Right lobe of liver (tissue), 6 donors: ENCODE results near the gene DEUP1. TPM values are rescaled to one million over a fixed set of nuclear protein-coding genes. Genes with fewer than 3 reads are reported as not detected.

Experiments used
- ATAC-seq, 4 donors: fragments of 200-7000 bp; cut with Tn5 transposase; one replicate each; pipeline ENCODE4 v1.9.1; 2020; ENCODE audit warnings: mild to moderate bottlenecking in 4 of 4, moderate library complexity in 4 of 4
- DNase-seq, 3 donors: peaks; one replicate each; pipeline ENCODE4 v3.0.0-alpha.2; 2020
- H3K27ac ChIP-seq, 3 donors: fragments of 200-600 bp; one replicate each; pipeline ENCODE4 v1.8.0; 2022
- H3K27me3 ChIP-seq, 2 donors: fragments of 200-600 bp; one replicate each; pipeline ENCODE4 v1.8.0; 2022
- H3K36me3 ChIP-seq, 4 donors: fragments of 200-600 bp; sonication (generic) in 1 of 4; one replicate each; pipeline versions ENCODE4 v1.5.1 to v1.8.0; 2017 to 2022; ENCODE audit warnings: control low read depth in 1 of 4
- H3K4me1 ChIP-seq, 4 donors: fragments of 200-600 bp; sonication (generic) in 1 of 4; one replicate each; pipeline versions ENCODE4 v1.5.1 to v1.8.0; 2017 to 2022; ENCODE audit warnings: control low read depth in 1 of 4
- H3K4me3 ChIP-seq, 3 donors: fragments of 200-600 bp; one replicate each; pipeline ENCODE4 v1.8.0; 2022
- H3K9me3 ChIP-seq, 4 donors: fragments of 200-600 bp; sonication (generic) in 1 of 4; one replicate each; pipeline versions ENCODE4 v1.5.1 to v1.8.0; 2017 to 2022; ENCODE audit warnings: control low read depth in 1 of 4
- CTCF ChIP-seq, 4 donors: fragments of 200-600 bp in 3 of 4; fragments of 450-650 bp in 1 of 4; IDR thresholded peaks; one replicate each; pipeline versions ENCODE4 v1.5.1 to v1.8.0; 2016 to 2022; ENCODE audit warnings: antibody characterized with exemption in 4 of 4, mild to moderate bottlenecking in 2 of 4
- POLR2A ChIP-seq: fragments of 450-650 bp; IDR thresholded peaks from one replicate; pipeline ENCODE4 v1.6.1; 2017; ENCODE audit warnings: antibody characterized with exemption, mild to moderate bottlenecking
- WGBS: methylation state at CpG from one replicate; pipeline ENCODE4 v1.1.6; 2018; ENCODE audit warnings: low coverage, low lambda C conversion rate; ENCODE audit not compliant: insufficient coverage; ENCODE audit errors: missing lambda C conversion rate; 5-methylcytosine and 5-hydroxymethylcytosine counted together
- intact Hi-C, 2 donors: fragments of 100-400 bp; cut with DNase I; formaldehyde crosslinking; loops; one replicate each; pipeline versions ENCODE4 v1.11.2 to v1.14.1; 2022
- total RNA-seq, 6 experiments: library from RNA; depleted of rRNA in 2 of 6; stranded (reverse); fragments of >200 nt in 2 of 6; fragmentation: NEBNext Ultra II Directional in 3 of 6; extraction: Animal tissue kit (Norgen Biotek cat#: 25700) in 3 of 6; gene quantifications; one replicate each; pipeline versions ENCODE4 v1.1.0 to v1.2.4, GENCODE V29; 2016 to 2023
- donor health status: DM: no; HTN: yes; CAD: no.
- donor health status: DM: no; HTN: no; CAD: no.
- donor health status: DM: no; HTN: no; CAD: no.
- donor health status: DM: no; HTN: yes; CAD: no.
- donor health status: DM: no; HTN: yes; CAD: no.

Gene DEUP1
- total RNA-seq, 6 experiments from 2014 or later, result not detected

DNA sequence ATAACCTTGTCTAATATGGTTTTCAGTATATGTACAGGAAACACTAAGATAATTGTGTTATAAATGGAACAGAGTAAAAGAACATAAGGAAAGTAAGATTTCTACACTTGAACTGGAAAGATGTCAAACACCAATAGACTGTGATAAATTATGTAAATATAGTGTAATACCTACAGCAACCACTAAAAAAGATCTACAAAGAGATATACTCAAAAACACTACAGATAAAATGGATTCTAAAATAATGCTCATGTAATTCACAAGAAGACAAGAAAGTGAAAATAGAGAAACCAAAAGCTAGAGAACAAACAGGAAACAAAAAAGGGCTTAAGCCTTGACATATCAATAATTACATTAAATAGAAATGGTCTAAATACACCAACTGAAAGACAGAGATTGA is 30.9 kb downstream of the DEUP1 start:
- no peak for DNase-seq
- Histone ChIP-seq H3K9me3 (no peaks in the 10 kb centered on the region), H3K27me3 (no peaks in the 10 kb centered on the region), H3K27ac (no peak overlapping the region), H3K4me1 (no peaks in the 10 kb centered on the region), H3K36me3 (no peaks in the 10 kb centered on the region), H3K4me3 (no peak overlapping the region)
- TF ChIP-seq CTCF (IDR thresholded peaks at IDR 0.05) (peak in 1 of 4 donors; percentile 11), POLR2A (no peak)
- no peak for ATAC-seq
- intact Hi-C loops, result no loop called here

GRCh38 chr11:93368022-93368421 is 37.5 kb downstream of the DEUP1 start:
- Histone ChIP-seq H3K4me3 (no peak overlapping the region), H3K27me3 (no peaks in the 10 kb centered on the region), H3K9me3 (no peaks in the 10 kb centered on the region), H3K4me1 (no peaks in the 10 kb centered on the region), H3K27ac (no peak overlapping the region), H3K36me3 (no peaks in the 10 kb centered on the region)
- ATAC-seq (no peak), DNase-seq (no peak)
- TF ChIP-seq POLR2A (no peak), CTCF (IDR thresholded peaks at IDR 0.05) (no peak)
- 100% methylated on average over 1 of the region's 2 CpGs for whole genome bisulfite sequencing
- intact Hi-C loops, result no loop called here

GRCh38 chr11:93370260-93370659 is 39.7 kb downstream of the DEUP1 start:
- intact Hi-C loops, result no loop called here
- Histone ChIP-seq H3K27me3 (no peaks in the 10 kb centered on the region), H3K27ac (no peak overlapping the region), H3K36me3 (no peaks in the 10 kb centered on the region), H3K4me1 (no peaks in the 10 kb centered on the region), H3K9me3 (no peaks in the 10 kb centered on the region), H3K4me3 (no peak overlapping the region)
- DNase-seq, result no peak
- ATAC-seq, result no peak
- WGBS, result 24% methylated on average over 2 of the region's 2 CpGs
- TF ChIP-seq CTCF (IDR thresholded peaks at IDR 0.05) (no peak), POLR2A (no peak)

- H3K9me3 ChIP-seq, result no peaks in the 10 kb centered on the region
- no peak for DNase-seq
- intact Hi-C loops, result no loop called here
These were observed 59.2 kb downstream of the DEUP1 start for GRCh38 chr11:93389737-93390136.

More at GRCh38 chr11:93389737-93390136, 59.2 kb downstream of the DEUP1 start:
- Histone ChIP-seq H3K4me1 (no peaks in the 10 kb centered on the region), H3K27me3 (no peaks in the 10 kb centered on the region), H3K27ac (no peak overlapping the region), H3K4me3 (no peak overlapping the region), H3K36me3 (no peaks in the 10 kb centered on the region)
- ATAC-seq, result no peak
- TF ChIP-seq POLR2A, result no peak
- TF ChIP-seq CTCF (IDR thresholded peaks at IDR 0.05), result no peak
